NCI-H2107 (cell line): ENCODE results near the gene DEFB132.
"Not testable (repeated sequence)": the region's sequence is repeated elsewhere in the genome, so short reads cannot be mapped to it uniquely, and the experiment has no call there.

Source experiments
- DNase-seq: peaks from one replicate; lab custom pipeline; 2025; lab: John Stamatoyannopoulos, UW

The DEFB132 gene

GRCh38 chr20:257419-257818 lies at the start of gene DEFB132:
DEFB132 (plus strand) TSS chr20:257724; CDS start chr20:257779, 55 bp downstream.
- no peak for DNase-seq

GRCh38 chr20:208942-209566 lies 48.5 kb upstream of the DEFB132 start:
- DNase-seq: no peak

- DNase-seq: no peak
Observed at GRCh38 chr20:210809-211502, 46.6 kb upstream of the DEFB132 start.

GRCh38 chr20:214383-214782 lies 43.1 kb upstream of the DEFB132 start:
- no peak for DNase-seq

GRCh38 chr20:215796-216195 lies 41.7 kb upstream of the DEFB132 start:
- DNase-seq: no peak

GRCh38 chr20:217266-217665 lies 40.3 kb upstream of the DEFB132 start:
- DNase-seq: no peak

- no peak for DNase-seq
Observed at GRCh38 chr20:219290-220115, 38.0 kb upstream of the DEFB132 start.

- no peak for DNase-seq
Observed at GRCh38 chr20:221258-221830, 36.2 kb upstream of the DEFB132 start.

GRCh38 chr20:225879-226278 lies 31.6 kb upstream of the DEFB132 start:
- not testable (repeated sequence) for DNase-seq

GRCh38 chr20:226958-227357 lies 30.6 kb upstream of the DEFB132 start, which contains the start of gene DEFB129:
DEFB129 (plus strand) TSS chr20:227258; CDS start chr20:227289, 31 bp downstream.
- DNase-seq: no peak

GRCh38 chr20:227439-228105 lies 30.0 kb upstream of the DEFB132 start:
- no peak for DNase-seq

GRCh38 chr20:235891-236290 lies 21.6 kb upstream of the DEFB132 start:
- DNase-seq: no peak

- DNase-seq: no peak
Observed at GRCh38 chr20:237489-237888, 20.0 kb upstream of the DEFB132 start.

GRCh38 chr20:237929-238328 lies 19.6 kb upstream of the DEFB132 start:
- no peak for DNase-seq

GRCh38 chr20:242905-243304 lies 14.6 kb upstream of the DEFB132 start:
- DNase-seq: no peak

GRCh38 chr20:251354-251753 lies 6.2 kb upstream of the DEFB132 start:
- no peak for DNase-seq

- DNase-seq: no peak
Observed at GRCh38 chr20:252801-253200, 4.7 kb upstream of the DEFB132 start.

GRCh38 chr20:253447-253846 lies 4.1 kb upstream of the DEFB132 start:
- not testable (repeated sequence) for DNase-seq

- no peak for DNase-seq
Observed at GRCh38 chr20:258269-258858, 840 bp downstream of the DEFB132 start.

- DNase-seq: no peak
Observed at GRCh38 chr20:258963-259362, 1.4 kb downstream of the DEFB132 start.

- DNase-seq: no peak
Observed at GRCh38 chr20:259981-260380, 2.5 kb downstream of the DEFB132 start.

GRCh38 chr20:263701-264100 lies 6.2 kb downstream of the DEFB132 start:
- DNase-seq: no peak
